Neural cell (in vitro differentiated cells): ENCODE results near the gene LINC00237.

Experiments used
- EZH2 ChIP-seq: fragments of 200-600, 300-800 bp; shearing (Covaris generic), sonication (generic); IDR thresholded peaks from 2 replicates; pipeline ENCODE4 v1.6.1; 2014; ENCODE audit warnings: antibody characterized with exemption, low read length, borderline replicate concordance, mild to moderate bottlenecking; ENCODE audit not compliant: insufficient read depth, poor library complexity, severe bottlenecking
- RAD21 ChIP-seq: fragments of 450-650 bp; conservative IDR thresholded peaks from 2 replicates; pipeline ENCODE4 v1.6.1; 2014; ENCODE audit warnings: antibody characterized with exemption, mild to moderate bottlenecking, moderate library complexity
- TF ChIP-seq, protein P1 (sequence below): fragments of 450-650 bp; IDR thresholded peaks from 2 replicates; pipeline ENCODE4 v1.5.1; 2014; ENCODE audit warnings: antibody characterized with exemption, mild to moderate bottlenecking, moderate library complexity; ENCODE audit not compliant: poor library complexity, severe bottlenecking

DNA sequence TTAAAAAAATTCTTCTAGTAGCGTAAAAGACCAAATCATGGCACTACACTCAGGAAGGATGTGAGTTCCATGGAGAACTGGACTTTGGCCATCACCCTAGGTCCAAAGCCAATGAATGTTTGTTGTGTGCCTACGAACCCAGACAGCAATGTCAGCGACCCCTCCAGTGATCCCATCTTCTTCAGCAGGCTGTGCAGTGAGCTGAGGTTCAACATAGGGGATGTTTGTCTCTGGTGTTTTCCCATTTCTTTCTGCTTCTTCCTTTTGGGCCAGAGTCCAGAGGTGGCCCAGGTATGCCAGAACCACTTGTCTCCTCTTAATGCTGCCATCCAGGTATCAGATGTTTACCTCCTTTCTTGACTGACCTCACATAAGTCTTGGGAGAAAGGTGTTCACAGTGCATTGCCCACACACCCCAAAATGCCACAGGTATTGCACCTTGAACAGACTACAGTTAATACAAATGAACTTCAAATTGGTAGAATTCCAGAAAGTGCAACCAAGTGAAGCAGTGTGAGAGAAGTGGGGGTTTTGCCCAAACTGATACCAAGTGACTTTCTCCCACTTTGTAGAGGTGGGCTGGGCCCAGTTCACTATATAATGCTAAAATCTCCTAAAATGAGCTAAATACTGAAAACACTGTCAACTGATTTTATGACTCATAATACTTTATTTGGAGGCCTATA lies 33.9 kb upstream of the LINC00237 start:
- TF ChIP-seq, protein P1, sequence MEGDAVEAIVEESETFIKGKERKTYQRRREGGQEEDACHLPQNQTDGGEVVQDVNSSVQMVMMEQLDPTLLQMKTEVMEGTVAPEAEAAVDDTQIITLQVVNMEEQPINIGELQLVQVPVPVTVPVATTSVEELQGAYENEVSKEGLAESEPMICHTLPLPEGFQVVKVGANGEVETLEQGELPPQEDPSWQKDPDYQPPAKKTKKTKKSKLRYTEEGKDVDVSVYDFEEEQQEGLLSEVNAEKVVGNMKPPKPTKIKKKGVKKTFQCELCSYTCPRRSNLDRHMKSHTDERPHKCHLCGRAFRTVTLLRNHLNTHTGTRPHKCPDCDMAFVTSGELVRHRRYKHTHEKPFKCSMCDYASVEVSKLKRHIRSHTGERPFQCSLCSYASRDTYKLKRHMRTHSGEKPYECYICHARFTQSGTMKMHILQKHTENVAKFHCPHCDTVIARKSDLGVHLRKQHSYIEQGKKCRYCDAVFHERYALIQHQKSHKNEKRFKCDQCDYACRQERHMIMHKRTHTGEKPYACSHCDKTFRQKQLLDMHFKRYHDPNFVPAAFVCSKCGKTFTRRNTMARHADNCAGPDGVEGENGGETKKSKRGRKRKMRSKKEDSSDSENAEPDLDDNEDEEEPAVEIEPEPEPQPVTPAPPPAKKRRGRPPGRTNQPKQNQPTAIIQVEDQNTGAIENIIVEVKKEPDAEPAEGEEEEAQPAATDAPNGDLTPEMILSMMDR = no peak
- TF ChIP-seq EZH2 (no peak), RAD21 (no peak)
